HG03280 (cell line): ENCODE data around the gene CCL23.

Experiments
- ATAC-seq: cut with Tn5 transposase; IDR thresholded peaks from one replicate; pipeline ENCODE4 v1.9.1; 2021; ENCODE audit warnings: mild to moderate bottlenecking, moderate library complexity; ENCODE audit not compliant: unreplicated experiment

Gene CCL23

GRCh38 chr17:35972066-35972465 is 45.7 kb downstream of the CCL23 start:
- ATAC-seq: no peak

DNA sequence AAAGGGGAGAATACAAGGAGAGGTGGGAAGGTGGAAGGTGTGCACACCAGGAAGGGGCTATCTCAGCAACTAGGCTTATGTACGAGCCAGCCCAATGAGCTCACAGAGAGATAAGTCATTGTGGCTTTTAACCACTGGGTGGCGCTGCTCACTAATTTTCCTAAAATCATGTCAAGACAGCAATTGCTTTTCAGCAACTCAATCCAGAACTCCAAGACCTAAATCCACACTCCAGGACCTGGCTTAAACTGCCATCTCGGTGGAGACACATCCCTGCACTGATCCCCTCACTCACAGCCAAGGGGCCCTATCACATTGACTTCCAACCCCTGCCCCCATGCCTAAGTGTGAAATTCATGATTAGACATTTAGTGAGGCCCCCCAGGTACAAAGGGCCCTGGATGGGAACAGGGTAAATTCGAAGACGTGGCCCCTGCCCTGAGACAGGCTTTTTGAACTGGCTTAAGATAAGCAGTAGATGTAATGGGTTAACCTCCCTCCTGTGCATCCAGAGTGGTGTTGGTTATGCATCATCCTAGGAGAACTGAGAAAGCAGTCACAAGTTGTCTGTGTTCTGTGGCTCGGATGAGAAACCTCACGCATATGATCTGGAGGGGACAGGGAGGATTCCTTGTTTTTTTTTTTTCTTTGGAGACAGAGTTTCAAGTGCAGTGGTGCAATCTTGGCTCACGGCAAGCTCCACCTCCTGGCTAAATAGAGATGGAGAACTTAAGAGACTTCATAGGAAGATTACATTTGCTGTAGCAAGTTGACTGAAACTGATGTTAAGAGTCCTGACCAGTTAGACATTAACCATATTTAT is 48.0 kb downstream of the CCL23 start:
- no peak for ATAC-seq

GRCh38 chr17:35968520-35969054 is 49.2 kb downstream of the CCL23 start:
- no peak for ATAC-seq

GRCh38 chr17:35965272-35965671 is 52.5 kb downstream of the CCL23 start:
- ATAC-seq: no peak

- ATAC-seq: no peak
These were observed 54.1 kb downstream of the CCL23 start for GRCh38 chr17:35963663-35964062.
